GM23338 (cell line): ENCODE results near the gene KTI12. TPM values are rescaled to one million over a fixed set of nuclear protein-coding genes. Genes with fewer than 3 reads are reported as not detected.

Source experiments
- ATAC-seq: fragments of 200-7000 bp; cut with Tn5 transposase; 3 replicates; pipeline ENCODE4 v1.9.1; 2020
- DNase-seq: peaks from one replicate; pipeline ENCODE4 v3.0.0-alpha.2; 2015; ENCODE audit warnings: low spot score
- H2AFZ ChIP-seq: fragments of 200-600 bp; sonication (generic); 2 replicates; pipeline ENCODE4 v1.8.0; 2016; ENCODE audit warnings: antibody characterized with exemption, mild to moderate bottlenecking, moderate library complexity
- H3F3A ChIP-seq: fragments of 200-600 bp; sonication (generic); replicated peaks from 2 replicates; pipeline ENCODE4 v1.8.0; 2017; ENCODE audit warnings: antibody characterized with exemption, mixed run types, low read depth
- H3K27ac ChIP-seq: fragments of 200-600 bp; sonication (generic); 2 replicates; pipeline ENCODE4 v1.6.1; 2016; ENCODE audit warnings: low read depth
- H3K27me3 ChIP-seq: fragments of 200-600 bp; sonication (generic); 2 replicates; pipeline ENCODE4 v1.8.0; 2016; ENCODE audit warnings: mild to moderate bottlenecking, mixed run types, moderate library complexity; ENCODE audit not compliant: insufficient read depth
- H3K36me3 ChIP-seq: fragments of 200-600 bp; sonication (generic); 2 replicates; pipeline ENCODE4 v1.8.0; 2016; ENCODE audit warnings: mild to moderate bottlenecking; ENCODE audit not compliant: insufficient read depth
- H3K4me1 ChIP-seq: fragments of 200-600 bp; sonication (generic); 2 replicates; pipeline ENCODE4 v1.8.0; 2016; ENCODE audit warnings: mild to moderate bottlenecking, moderate library complexity; ENCODE audit not compliant: insufficient read depth
- H3K4me2 ChIP-seq: fragments of 200-600 bp; sonication (generic); 2 replicates; pipeline ENCODE4 v1.7.1; 2017; ENCODE audit warnings: mixed run types
- H3K4me3 ChIP-seq: fragments of 200-600 bp; sonication (generic); 2 replicates; pipeline ENCODE4 v1.6.1; 2016; ENCODE audit warnings: mixed run types
- H3K79me2 ChIP-seq: fragments of 200-600 bp; sonication (generic); replicated peaks from 2 replicates; pipeline ENCODE4 v1.8.0; 2017; ENCODE audit warnings: mild to moderate bottlenecking; ENCODE audit not compliant: insufficient read depth
- H3K9me2 ChIP-seq: fragments of 200-600 bp; sonication (generic); 2 replicates; pipeline ENCODE4 v1.8.0; 2017; ENCODE audit not compliant: insufficient read depth
- H4K20me1 ChIP-seq: fragments of 200-600 bp; sonication (generic); replicated peaks from 2 replicates; pipeline ENCODE4 v1.8.0; 2017; ENCODE audit warnings: mild to moderate bottlenecking; ENCODE audit not compliant: insufficient read depth
- H3K27ac Mint-ChIP-seq: 2 replicates; pipeline ENCODE4 v1.8.0; 2020; ENCODE audit warnings: inconsistent platforms, mild to moderate bottlenecking, moderate library complexity, mixed read lengths
- H3K27me3 Mint-ChIP-seq: 3 replicates; pipeline ENCODE4 v1.8.0; 2022; ENCODE audit warnings: low read depth, mild to moderate bottlenecking, moderate library complexity, mixed read lengths, inconsistent platforms; ENCODE audit not compliant: insufficient read depth, poor library complexity
- H3K36me3 Mint-ChIP-seq: 3 replicates; pipeline ENCODE4 v1.8.0; 2021; ENCODE audit warnings: low read depth, mild to moderate bottlenecking, inconsistent platforms, moderate library complexity, mixed read lengths
- H3K4me1 Mint-ChIP-seq: 3 replicates; pipeline ENCODE4 v1.8.0; 2020; ENCODE audit warnings: mild to moderate bottlenecking, inconsistent platforms, mixed read lengths
- H3K4me3 Mint-ChIP-seq: 3 replicates; pipeline ENCODE4 v1.8.0; 2021; ENCODE audit warnings: moderate library complexity, mild to moderate bottlenecking, inconsistent platforms, mixed read lengths
- H3K9me3 Mint-ChIP-seq: 3 replicates; pipeline ENCODE4 v1.8.0; 2020; ENCODE audit warnings: moderate library complexity, mild to moderate bottlenecking, inconsistent platforms, mixed read lengths
- CREB1 ChIP-seq: fragments of 250-450 bp; sonication (Bioruptor Pico); IDR thresholded peaks from 2 replicates; pipeline ENCODE4 v1.5.0; 2020; ENCODE audit warnings: low read depth, mild to moderate bottlenecking, moderate library complexity
- CTCF ChIP-seq, 2 experiments: fragments of 200-600 bp in 1 of 2; sonication (generic) in 1 of 2; conservative IDR thresholded peaks; 2 replicates each; pipeline versions ENCODE4 v1.5.1 to v1.6.1; 2016 to 2017; ENCODE audit warnings: antibody characterized with exemption in 2 of 2, low read depth in 2 of 2, mild to moderate bottlenecking in 2 of 2, moderate library complexity in 1 of 2
- ETS1 ChIP-seq: IDR thresholded peaks from 2 replicates; pipeline ENCODE4 v1.6.1; 2016; ENCODE audit warnings: antibody characterized with exemption
- EZH2 ChIP-seq: fragments of 200-600 bp; sonication (generic); IDR thresholded peaks from one replicate; pipeline ENCODE4 v1.8.0; 2017; ENCODE audit warnings: antibody characterized with exemption, mild to moderate bottlenecking, low read depth; ENCODE audit not compliant: unreplicated experiment
- EZH2phosphoT487 ChIP-seq: fragments of 200-600 bp; sonication (generic); IDR thresholded peaks from one replicate; pipeline ENCODE4 v1.8.1; 2018; ENCODE audit warnings: antibody characterized with exemption; ENCODE audit not compliant: unreplicated experiment
- JUNB ChIP-seq: IDR thresholded peaks from one replicate; pipeline ENCODE4 v1.6.1; 2016; ENCODE audit warnings: antibody characterized with exemption; ENCODE audit not compliant: unreplicated experiment
- NANOG ChIP-seq: IDR thresholded peaks from 2 replicates; pipeline ENCODE4 v1.6.1; 2016; ENCODE audit warnings: antibody characterized with exemption, borderline replicate concordance
- POLR2AphosphoS5 ChIP-seq: IDR thresholded peaks from 2 replicates; pipeline ENCODE4 v1.6.1; 2016; ENCODE audit warnings: antibody characterized with exemption, low read depth
- REST ChIP-seq: IDR thresholded peaks from one replicate; pipeline ENCODE4 v1.6.1; 2018; ENCODE audit warnings: antibody characterized with exemption; ENCODE audit not compliant: unreplicated experiment
- STAT1 ChIP-seq: IDR thresholded peaks from one replicate; pipeline ENCODE4 v1.6.1; 2016; ENCODE audit warnings: antibody characterized with exemption; ENCODE audit not compliant: unreplicated experiment
- ZNF114 ChIP-seq: fragments of 250-450 bp; sonication (Bioruptor Pico); IDR thresholded peaks from 2 replicates; pipeline ENCODE4 v1.5.0; 2020; ENCODE audit warnings: mild to moderate bottlenecking, moderate library complexity
- ZNF331 ChIP-seq: fragments of 250-450 bp; sonication (Bioruptor Pico); IDR thresholded peaks from 2 replicates; pipeline ENCODE4 v1.5.0; 2020; ENCODE audit warnings: low read depth, mild to moderate bottlenecking, moderate library complexity
- ZNF462 ChIP-seq: fragments of 250-450 bp; sonication (Bioruptor Pico); IDR thresholded peaks from 2 replicates; pipeline ENCODE4 v1.5.0; 2020; ENCODE audit warnings: mild to moderate bottlenecking, moderate library complexity
- polyA plus RNA-seq: library from polyadenylated mRNA; unstranded; fragments of >200 nt; fragmentation: Nextera tagmentation; extraction: Ambion mirVana; gene quantifications from 2 replicates; pipeline ENCODE4 v1.2.1, GENCODE V29; 2016
- total RNA-seq: library from RNA; depleted of rRNA; stranded (reverse); fragments of >200 nt; shearing (Covaris generic); gene quantifications from 2 replicates; pipeline ENCODE4 v1.2.3, GENCODE V29; 2014

The KTI12 gene
- total and polyA plus RNA-seq, 2 experiments from 2014 or later, result 8.7 to 13.0 TPM

GRCh38 chr1:52055866-52056162 lies 22.2 kb upstream of the KTI12 start:
- peaks cover 85% of the 10 kb centered on the region for H3K79me2 ChIP-seq
- H3K9me3 Mint-ChIP-seq, result no peaks in the 10 kb centered on the region
- peaks cover 10% of the 10 kb centered on the region for H3K36me3 ChIP-seq
- H3K4me3 Mint-ChIP-seq, result peak overlapping the region; percentile 98
- H3K4me3 ChIP-seq, result peak overlapping the region; percentile 83
- ATAC-seq, result no peak
- H3K27me3 Mint-ChIP-seq, result peaks cover 8% of the 10 kb centered on the region
- peaks cover 20% of the 10 kb centered on the region for H3K4me1 ChIP-seq
- H3K4me1 Mint-ChIP-seq, result peaks cover 24% of the 10 kb centered on the region
- H3K27ac Mint-ChIP-seq, result peak overlapping the region; percentile 100
- no peaks in the 10 kb centered on the region for H3K9me2 ChIP-seq
- H3K4me2 ChIP-seq, result peak overlapping the region; percentile 86
- H4K20me1 ChIP-seq, result peaks cover 14% of the 10 kb centered on the region; the same call in 1 of the 2 replicates
- TF ChIP-seq REST, result no peak
- TF ChIP-seq ZNF462, result no peak
- TF ChIP-seq STAT1, result no peak
- no peak for TF ChIP-seq JUNB
- TF ChIP-seq CREB1 (CRISPR knock-in tag), result no peak
- no peak for TF ChIP-seq EZH2
- TF ChIP-seq EZH2phosphoT487, result no peak
- no peak for TF ChIP-seq CTCF (conservative IDR thresholded peaks at IDR 0.05; ENCODE audit: low read depth in 2 of 2)
- TF ChIP-seq POLR2AphosphoS5, result no peak
- no peak for TF ChIP-seq ZNF114 (CRISPR knock-in tag)
- TF ChIP-seq NANOG, result no peak
- no peak for TF ChIP-seq ZNF331 (CRISPR knock-in tag)
- no peak for TF ChIP-seq ETS1
- no peaks in the 10 kb centered on the region; the same call in 1 of the 2 replicates for H3F3A ChIP-seq
- H3K27ac ChIP-seq, result peak overlapping the region; percentile 99
- no peak overlapping the region; the same call in 1 of the 2 replicates for H2AFZ ChIP-seq
- peaks cover 49% of the 10 kb centered on the region for H3K36me3 Mint-ChIP-seq
- no peaks in the 10 kb centered on the region for H3K27me3 ChIP-seq
- no peak for DNase-seq
